ENCODE results near the gene RANGAP1. TPM values are rescaled to one million over a fixed set of nuclear protein-coding genes. Genes with fewer than 3 reads are reported as not detected.

The RANGAP1 gene
- polyA plus RNA-seq, 2 of the 4 experiments (the other 2 are of a cell fraction), result 44.9 to 75.1 TPM

- Histone ChIP-seq H3K4me1 (peaks cover 5% of the 10 kb centered on the region; the same call in 1 of the 3 replicates), H3K27ac (no peak overlapping the region), H3K9me3 (no peaks in the 10 kb centered on the region), H3K4me2 (no peak overlapping the region), H3K4me3 (no peak overlapping the region)
- POLR2A ChIA-PET, result no interaction called here
- 88% methylated on average over 12 of the region's 13 CpGs for WGBS (ENCODE audit: missing lambda C conversion rate)
- DNase-seq (ENCODE audit: low read depth in 1 of 2, low spot score in 1 of 2) (no peak), ATAC-seq (no peak), FAIRE-seq (no peak)
- CTCF ChIA-PET, result interaction anchor here (1.8 kb wide), 1 partner anchor 20 kb away, joined by 6 read pairs; no protein-coding TSS in a partner anchor
- TF ChIP-seq ZSCAN20 (CRISPR knock-in tag; IDR thresholded peaks at IDR 0.05) (no peak), PBX3 (IDR thresholded peaks at IDR 0.05) (no peak), MYC (IDR thresholded peaks at IDR 0.05; ENCODE audit: borderline replicate concordance, low read length) (no peak), RCOR1 (IDR thresholded peaks at IDR 0.05; ENCODE audit: low read depth, low read length) (no peak), HMGXB4 (CRISPR knock-in tag; IDR thresholded peaks at IDR 0.05; ENCODE audit: borderline replicate concordance) (no peak), FOSL2 (IDR thresholded peaks at IDR 0.05) (no peak), FOSL2 (CRISPR knock-in tag; IDR thresholded peaks at IDR 0.05) (no peak), CHD2 (IDR thresholded peaks at IDR 0.05; ENCODE audit: low read length, partially characterized antibody) (no peak)
Observed at GRCh38 chr22:41216984-41217383, 69.0 kb downstream of the RANGAP1 start.

- Histone ChIP-seq H3K27ac (no peak overlapping the region), H3K9me3 (no peaks in the 10 kb centered on the region), H3K4me1 (peaks cover 5% of the 10 kb centered on the region; the same call in 1 of the 3 replicates), H3K4me2 (no peak overlapping the region), H3K4me3 (no peak overlapping the region)
- CTCF ChIA-PET, result interaction anchor here (1.2 to 1.8 kb wide), 2 partner anchors 15 to 21 kb away, joined by 3 to 6 read pairs; no protein-coding TSS in a partner anchor
- ATAC-seq, result no peak
- POLR2A ChIA-PET, result no interaction called here
- FAIRE-seq, result no peak
- DNase-seq (ENCODE audit: low read depth in 1 of 2, low spot score in 1 of 2), result no peak
- TF ChIP-seq GATA3 (IDR thresholded peaks at IDR 0.05; ENCODE audit: borderline replicate concordance), result no peak
- no peak for TF ChIP-seq CHD2 (IDR thresholded peaks at IDR 0.05; ENCODE audit: low read length, partially characterized antibody)
- no peak for TF ChIP-seq BCL3 (IDR thresholded peaks at IDR 0.05)
- no peak for TF ChIP-seq RFX5 (IDR thresholded peaks at IDR 0.05)
- no peak for TF ChIP-seq POLR2A (IDR thresholded peaks at IDR 0.05; ENCODE audit: low read length)
- TF ChIP-seq SREBF2 (IDR thresholded peaks at IDR 0.05), result no peak
- TF ChIP-seq EP300 (IDR thresholded peaks at IDR 0.05), result no peak
- no peak for TF ChIP-seq RCOR1 (IDR thresholded peaks at IDR 0.05; ENCODE audit: low read depth, low read length)
- no peak for TF ChIP-seq EHMT2 (IDR thresholded peaks at IDR 0.05; ENCODE audit: low read depth)
- no peak for TF ChIP-seq NPAS2 (CRISPR knock-in tag; IDR thresholded peaks at IDR 0.05; ENCODE audit: borderline replicate concordance)
- TF ChIP-seq CHD4 (IDR thresholded peaks at IDR 0.05; ENCODE audit: borderline replicate concordance), result no peak
- TF ChIP-seq JUNB (IDR thresholded peaks at IDR 0.05), result no peak
- no peak for TF ChIP-seq ZSCAN20 (CRISPR knock-in tag; IDR thresholded peaks at IDR 0.05)
- TF ChIP-seq HOXB5 (CRISPR knock-in tag; IDR thresholded peaks at IDR 0.05), result no peak
- TF ChIP-seq ELK1 (IDR thresholded peaks at IDR 0.05; ENCODE audit: low read depth, low read length), result no peak
- no peak for TF ChIP-seq TFCP2L1 (CRISPR knock-in tag; IDR thresholded peaks at IDR 0.05)
- TF ChIP-seq NR3C1 (IDR thresholded peaks at IDR 0.05), result no peak
- TF ChIP-seq KDM1A (IDR thresholded peaks at IDR 0.05; ENCODE audit: low read depth), result no peak
- TF ChIP-seq FOSB (CRISPR knock-in tag; IDR thresholded peaks at IDR 0.05), result no peak
- WGBS (ENCODE audit: missing lambda C conversion rate), result 82% methylated on average over 7 of the region's 7 CpGs
Observed at GRCh38 chr22:41215926-41216325, 70.1 kb downstream of the RANGAP1 start.
